Embryonic facial prominence (tissue), 1 donor: ENCODE measurements around the gene GLIPR1L2.
"Not testable (repeated sequence)": the region's sequence is repeated elsewhere in the genome, so short reads cannot be mapped to it uniquely, and the experiment has no call there.

Source experiments
- DNase-seq: peaks from one replicate; pipeline ENCODE4 v3.0.0-alpha.2; 2016; ENCODE audit errors: extremely low spot score

The GLIPR1L2 gene

DNA sequence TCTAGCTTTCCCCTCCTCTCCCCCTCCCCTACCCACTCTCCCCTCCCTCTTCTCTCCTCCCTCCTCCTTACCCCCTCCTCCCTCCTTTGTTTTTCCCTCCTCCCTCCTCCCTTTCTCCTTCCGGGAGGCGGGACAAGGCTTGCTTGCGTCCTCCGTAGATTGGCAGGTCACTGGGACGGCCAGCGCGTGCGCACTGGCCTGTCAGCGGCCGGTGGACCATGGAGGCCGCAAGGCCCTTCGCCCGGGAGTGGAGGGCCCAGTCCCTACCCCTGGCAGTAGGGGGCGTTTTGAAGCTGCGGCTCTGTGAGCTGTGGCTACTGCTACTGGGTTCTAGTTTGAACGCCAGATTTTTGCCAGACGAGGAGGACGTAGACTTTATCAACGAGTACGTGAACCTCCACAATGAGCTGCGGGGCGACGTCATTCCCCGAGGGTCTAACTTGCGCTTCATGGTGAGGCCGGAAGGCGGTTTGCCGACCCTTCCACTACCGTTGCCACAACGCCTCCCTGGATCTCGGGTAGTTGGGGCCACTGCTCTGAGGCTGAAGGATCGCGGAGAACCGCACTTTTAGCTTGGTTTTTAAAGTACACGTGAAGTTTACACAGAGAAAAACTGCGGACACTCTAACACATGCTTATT, at the start of gene GLIPR1L2:
TSS of gene GLIPR1L2 (plus strand) at position 191 of the 640 bp plus-strand sequence. CDS start at position 219, 28 bp downstream.
- peak; percentile 89 for DNase-seq

DNA sequence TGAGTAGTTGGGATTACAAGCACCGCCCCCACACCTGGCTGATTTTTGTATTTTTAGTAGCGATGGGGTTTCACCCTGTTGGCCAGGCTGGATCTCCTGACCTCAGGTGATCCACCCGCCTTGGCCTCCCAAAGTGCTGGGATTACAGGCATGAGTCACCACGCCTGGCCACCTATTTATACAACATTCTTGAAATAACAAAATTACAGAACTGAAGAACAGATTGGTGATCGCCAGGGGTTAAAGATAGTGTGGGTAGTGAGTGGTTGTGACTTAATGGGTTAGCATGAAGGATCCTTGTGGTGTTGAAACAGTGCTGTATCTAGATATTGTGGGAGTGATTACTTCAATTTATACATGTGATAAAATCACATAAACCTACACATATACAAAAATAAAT, 49.0 kb upstream of the GLIPR1L2 start:
- no peak for DNase-seq

DNA sequence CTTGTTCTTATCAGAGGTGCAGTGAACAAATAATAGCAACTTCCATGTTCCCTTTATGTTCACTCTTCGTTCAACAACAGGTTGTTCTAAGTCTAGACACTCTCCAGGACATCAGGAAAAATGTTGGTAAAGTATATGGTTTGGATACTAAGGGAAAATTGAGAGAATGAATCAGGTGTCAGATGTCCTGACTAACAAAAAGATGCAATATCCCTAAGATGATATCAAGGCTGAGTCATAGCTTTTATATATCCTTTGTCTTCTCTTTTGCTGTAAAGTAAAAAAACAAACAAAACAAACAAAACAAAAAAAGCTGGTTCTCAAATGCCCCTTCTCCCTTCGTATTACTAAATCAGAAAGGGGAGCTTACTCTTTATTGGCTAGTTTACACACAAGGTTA, 45.4 kb upstream of the GLIPR1L2 start:
- no peak for DNase-seq

DNA sequence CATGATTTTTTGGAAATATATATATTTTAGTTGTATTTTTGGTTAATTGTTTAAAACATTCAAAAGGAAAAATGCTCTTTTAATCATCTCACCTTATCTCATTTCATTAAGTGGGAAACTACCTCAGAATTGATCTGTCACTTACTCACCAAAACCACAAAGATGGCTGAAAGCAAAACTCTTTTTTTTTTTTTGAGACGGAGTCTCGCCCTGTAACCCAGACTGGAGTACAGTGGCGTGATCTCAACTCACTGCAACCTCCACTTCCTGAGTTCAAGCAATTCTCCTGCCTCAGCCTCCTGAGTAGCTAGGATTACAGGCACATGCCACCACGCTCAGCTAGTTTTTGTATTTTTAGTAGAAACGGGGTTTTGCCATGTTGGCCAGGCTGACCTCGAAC, 44.7 kb upstream of the GLIPR1L2 start:
- DNase-seq: not testable (repeated sequence)

DNA sequence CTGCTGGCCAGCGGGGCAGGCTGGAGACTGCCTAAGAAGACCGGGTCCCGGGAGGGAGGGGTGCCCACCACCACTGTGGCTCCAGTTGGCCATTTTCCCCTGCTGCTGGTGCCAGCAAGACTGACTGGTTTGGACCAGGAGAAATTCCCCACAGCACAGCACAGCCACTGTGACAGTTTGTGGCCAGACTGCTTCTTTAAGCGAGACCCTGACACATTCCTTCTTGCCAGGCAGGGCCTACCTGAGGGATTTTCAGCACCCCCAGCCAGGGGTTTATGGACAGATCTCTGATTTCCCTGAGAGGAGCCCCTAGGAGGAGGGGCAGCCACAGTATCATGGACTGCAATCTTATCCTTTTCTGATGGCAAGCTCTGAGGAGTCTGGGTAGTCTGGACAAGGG, 40.9 kb upstream of the GLIPR1L2 start:
- DNase-seq: no peak

DNA sequence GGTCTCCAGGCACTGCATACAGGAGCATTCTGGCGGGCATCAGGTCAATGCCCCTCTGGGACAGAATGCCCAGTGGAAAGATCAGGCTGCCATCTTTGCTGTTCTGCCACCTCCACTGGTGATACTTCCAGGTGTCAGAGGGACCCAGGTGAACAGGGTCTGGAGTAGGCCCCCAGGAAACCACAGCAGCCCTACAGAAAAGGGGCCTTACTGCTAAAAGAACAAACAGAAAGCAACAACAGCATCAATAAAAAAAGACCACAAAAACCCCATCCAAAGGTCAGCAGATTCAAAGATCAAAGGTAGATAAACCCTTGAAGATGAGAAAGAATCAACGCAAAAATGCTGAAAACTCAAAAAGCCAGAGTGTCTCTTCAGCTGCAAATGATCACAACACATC, 40.5 kb upstream of the GLIPR1L2 start:
- DNase-seq: no peak

DNA sequence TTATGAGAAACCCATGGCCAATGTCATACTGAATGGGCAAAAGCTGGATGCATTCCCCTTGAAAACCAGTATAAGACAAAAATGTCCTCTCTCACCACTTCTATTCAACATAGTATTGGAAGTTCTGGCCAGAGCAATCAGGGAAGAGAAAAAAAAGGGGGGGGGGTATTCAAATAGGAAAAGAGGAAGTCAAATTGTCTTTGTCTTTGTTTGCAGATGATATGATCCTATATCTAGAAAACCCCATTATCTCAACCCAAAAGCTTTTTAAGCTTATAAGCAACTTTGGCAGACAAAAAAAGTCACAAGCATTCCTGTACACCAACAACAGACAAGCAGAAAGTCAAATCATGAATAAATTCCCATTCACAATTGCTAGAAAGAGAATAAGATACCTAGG, 36.9 kb upstream of the GLIPR1L2 start:
- DNase-seq: no peak

DNA sequence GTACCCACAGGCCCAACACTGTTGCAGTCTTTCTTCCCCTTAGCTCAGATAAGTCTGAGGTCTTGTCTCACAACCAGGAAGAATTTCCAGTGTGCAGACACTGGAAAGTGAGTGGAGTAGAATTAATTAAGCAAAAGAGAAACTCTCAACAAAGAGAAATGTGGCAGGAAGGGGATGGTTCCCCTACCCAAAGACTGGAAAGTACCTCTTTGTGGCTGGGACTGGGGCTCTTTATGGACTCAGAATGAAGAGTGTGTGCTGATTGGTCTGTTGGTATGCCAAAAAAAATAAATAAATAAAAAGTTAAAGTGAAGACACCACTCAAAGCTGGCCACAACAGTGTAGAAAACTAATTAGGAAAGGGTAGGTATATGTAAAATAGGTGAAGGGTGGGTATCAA, 30.0 kb upstream of the GLIPR1L2 start:
- DNase-seq: no peak

DNA sequence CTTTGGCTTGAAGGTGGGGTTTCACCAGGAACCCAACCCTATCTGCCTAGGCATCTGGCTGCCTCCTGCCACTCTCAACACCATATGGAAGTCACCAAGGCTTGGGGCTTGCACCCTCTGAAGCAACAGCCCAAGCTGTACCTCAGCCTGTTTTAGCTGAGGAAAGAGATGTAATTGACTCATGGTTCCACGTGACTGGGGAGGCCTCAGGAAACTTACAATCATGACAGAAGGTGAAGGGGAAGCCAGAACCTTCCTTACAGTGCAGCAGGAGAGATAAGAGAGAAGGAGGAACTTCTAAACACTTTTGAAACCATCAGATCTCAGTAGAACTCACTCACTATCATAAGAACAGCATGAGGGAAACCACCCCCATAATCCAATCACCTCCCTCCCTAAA, 29.5 kb upstream of the GLIPR1L2 start:
- no peak for DNase-seq

DNA sequence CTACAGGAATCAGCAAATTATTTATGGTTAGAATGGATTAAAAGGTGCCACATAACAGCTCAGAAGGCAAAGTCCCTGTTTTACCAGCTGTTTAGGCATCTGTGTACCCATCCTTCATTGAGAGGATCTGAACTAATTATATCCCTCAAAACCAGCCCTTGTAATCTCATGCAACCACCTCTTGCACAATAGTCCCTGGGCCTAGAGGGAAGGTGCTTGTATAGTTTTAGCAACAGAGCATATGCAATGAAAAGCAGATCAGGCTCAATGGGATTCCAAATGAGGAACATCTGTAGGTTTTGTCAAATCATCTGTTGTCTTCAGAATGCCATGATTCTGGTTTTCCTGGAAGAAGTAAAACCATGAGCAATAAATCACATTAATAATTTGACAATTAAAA, 26.0 kb upstream of the GLIPR1L2 start:
- DNase-seq: no peak

DNA sequence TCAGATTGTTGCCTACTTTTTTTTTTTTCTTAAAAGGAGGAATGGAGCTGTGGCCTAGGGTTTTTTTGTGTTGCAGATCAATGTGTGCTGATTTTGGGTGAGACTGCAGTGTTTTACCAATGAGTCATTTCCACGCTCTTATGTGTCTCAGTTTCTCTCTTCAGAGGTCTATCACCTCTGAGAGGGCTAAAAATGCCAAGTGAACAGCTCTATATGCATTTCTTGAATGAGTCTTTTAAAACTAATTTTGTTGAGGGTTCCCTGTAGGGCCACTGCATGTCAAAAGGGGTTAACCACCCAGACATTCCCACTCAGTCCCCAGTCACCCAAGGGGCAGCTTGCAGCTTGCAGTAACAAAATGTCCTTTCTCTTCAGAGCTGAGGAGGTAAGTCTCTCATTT, 24.3 kb upstream of the GLIPR1L2 start:
- DNase-seq: no peak

DNA sequence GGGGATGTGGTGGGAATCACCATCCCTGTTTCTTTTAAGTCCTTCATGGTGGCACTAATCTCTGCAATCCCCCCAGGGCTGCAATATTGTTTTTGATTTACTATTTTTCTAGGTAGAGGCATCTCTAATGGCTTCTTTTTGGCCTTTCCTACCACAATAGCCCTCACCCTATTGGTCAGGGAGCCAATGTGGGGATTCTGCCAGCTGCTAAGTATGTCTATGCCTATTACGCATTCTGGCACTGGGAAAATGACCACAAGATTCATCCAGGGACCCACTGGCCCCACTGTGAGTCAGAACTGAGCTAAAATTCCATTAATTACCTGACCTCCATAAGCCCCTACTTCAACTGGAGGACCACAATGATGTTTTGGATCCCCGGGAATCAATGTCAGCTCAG, 15.9 kb upstream of the GLIPR1L2 start:
- no peak for DNase-seq

DNA sequence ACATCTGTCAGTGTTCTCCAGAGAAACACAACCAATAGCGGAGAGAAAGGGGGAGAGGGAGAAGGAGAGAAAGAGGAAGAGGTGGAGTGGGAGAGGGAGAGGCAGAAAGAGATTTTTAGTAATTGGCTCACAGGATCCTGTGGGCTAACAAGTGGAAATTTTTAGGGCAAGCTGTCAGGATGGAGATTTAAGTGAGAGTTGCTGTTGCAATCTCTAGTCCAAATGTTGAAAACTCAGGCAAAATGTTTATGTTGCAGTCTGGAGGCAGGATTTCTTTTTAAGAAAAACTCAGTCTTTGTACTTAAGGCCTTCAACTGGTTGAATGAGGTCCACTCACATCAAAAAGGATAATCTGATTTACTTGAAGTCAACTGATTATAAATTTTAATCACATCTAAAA, 12.5 kb upstream of the GLIPR1L2 start:
- no peak for DNase-seq

DNA sequence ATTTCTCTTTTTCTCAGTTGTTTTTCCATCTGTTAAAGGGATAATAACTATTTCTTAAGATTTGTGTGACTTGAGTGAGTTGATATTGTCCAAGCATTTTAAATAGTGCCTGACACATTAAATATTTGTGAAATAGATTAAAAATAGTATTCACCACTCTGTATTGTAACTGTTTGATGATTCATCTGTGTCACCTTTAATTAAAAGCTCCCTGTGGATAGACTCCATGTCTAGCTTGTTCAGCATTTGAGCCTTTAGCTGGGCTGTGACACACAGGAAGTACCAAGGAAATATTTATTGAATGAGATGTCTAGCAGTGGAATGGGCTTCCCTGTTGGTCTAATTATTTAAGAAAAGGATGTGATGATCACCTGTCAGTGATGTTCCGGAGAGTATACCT, 1.8 kb upstream of the GLIPR1L2 start:
- no peak for DNase-seq

DNA sequence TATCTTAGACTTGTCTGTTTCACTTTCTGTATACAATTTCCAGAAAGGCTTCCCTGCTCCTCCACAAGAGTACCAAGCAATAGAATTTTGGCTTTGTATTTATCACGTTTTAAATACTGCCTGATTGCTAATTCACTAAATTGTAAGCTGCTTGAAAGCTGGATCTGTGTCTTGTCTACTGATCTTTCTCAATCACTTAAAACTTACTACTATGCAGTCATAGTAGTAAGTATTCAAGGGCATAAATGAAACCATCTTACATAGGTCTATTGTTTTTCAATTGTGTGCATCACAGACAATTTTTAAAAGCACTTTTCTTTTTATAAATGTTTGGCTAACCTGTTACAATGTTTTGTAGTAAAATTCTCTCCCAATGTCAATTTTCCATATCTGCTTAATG, 1.2 kb upstream of the GLIPR1L2 start:
- no peak for DNase-seq

DNA sequence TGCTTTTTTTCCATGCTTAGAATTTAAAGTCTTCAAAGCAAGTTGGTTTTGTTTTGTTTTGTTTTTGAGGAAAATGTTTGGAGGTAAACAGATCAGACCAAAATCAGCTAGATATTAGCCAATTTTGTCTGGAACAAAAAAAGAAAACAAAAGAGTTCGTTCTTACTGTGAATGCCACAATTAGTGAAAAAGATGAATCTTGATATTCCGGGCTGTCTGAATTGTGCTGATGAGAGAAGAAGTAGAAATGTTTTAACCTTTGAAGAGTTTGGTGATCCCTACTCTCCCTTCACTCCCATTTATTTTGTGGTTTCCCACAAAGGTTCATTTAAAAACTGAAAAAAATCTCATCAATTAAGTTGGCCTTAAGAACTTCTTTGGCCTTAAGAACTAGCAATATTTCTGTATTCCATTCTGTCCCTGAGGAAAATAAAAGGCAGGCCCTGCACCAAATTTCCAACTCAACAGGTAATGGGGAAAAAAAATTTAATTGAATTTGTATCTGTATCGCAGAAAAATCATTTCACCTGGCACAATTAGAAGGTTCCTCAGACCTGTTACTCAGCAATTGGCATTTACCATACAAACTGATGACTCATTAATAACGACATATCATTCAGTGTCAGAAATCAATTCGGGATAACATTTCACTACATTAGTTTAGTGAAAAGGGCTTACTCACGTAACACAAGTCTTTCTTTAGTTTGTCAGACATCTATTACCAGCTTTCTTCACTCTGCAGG, 562 bp upstream of the GLIPR1L2 start:
- DNase-seq: no peak

DNA sequence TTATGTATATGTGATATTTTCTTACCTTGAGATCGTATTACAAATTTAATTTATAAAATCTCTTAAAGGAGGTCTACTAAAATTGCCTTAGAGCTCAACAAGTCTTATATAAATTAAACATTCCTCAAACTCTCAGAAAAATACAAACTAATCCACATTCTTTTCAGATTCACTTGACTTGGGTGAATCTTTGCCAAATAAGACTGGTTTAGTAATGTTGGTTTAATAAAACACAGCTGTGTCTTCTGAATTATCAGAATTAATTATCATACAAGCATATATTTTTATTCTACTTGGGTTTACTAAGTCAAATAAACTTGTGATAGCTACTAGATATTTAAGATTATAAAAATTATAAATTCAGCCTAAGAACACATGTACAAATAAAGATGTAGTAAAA, 13.3 kb downstream of the GLIPR1L2 start:
- DNase-seq: no peak

DNA sequence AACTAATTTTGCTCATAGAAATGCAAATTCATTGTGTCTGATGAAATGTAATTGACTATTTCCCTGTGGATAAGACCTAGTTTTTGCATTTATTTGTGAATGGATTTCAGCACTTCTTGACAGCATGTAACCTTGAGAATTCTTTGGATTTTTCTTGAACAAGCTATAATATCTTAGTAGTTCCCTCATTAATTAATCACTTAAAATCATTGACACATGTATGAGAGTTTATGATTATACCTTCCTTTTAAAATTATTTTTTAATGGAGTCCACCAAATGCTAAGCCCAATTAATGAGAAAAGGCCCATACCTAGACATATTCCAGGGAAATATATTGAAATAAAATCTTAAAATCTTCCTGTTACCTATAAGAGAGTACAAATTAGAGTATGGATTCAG, 16.8 kb downstream of the GLIPR1L2 start:
- no peak for DNase-seq

DNA sequence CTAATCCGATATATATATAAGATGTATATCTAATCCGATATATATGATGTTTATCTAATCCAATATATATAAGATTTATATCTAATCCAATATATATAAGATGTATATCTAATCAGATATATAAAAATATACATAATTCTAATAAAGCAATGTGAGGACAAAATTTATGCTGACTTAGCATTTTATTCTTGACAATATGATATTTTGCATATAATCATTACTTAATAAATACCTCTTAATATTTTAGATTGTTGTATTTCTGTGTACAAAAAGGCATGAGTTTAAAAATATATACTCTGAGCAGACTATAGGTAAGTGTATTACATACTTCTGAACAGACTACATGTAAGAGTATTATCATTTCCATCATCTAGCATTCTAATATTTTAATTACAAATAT, 18.9 kb downstream of the GLIPR1L2 start:
- no peak for DNase-seq

DNA sequence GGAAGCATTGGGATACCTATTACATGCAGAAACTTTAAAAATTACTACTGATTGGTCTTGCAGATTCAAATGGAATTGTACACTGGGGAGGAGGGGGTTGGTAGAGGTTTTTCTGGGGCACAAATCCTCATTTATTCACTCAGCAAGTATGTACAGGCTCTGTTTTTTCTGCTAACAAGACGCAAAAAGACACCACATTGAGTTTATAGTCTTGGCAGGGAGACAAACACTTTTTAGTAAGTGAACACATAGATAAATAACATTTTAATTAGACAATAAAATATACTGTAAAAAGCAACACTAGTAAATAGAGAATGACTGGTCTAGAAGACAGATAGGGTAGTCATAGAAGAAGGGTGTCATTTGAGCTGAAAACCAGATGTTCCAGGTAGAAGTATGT, 23.8 kb downstream of the GLIPR1L2 start:
- no peak for DNase-seq

DNA sequence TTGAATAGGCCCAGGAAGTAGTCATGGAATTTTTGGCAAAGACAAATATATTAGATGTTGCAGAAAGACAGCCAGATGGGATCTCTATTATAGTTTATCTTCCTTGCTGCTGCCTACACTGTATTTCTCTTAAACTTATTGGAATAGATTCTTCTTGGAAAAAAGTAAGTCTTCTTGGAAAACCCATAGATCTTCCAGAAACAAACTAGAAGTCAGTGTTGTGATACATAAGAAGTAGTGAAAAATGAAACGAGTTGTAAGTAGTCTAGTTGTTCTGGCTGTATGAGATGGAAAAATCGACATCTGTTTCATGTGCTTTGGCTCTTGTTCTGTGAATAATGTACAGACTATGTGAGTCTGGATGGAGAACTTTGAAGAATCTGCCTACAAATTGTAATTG, 29.0 kb downstream of the GLIPR1L2 start:
- DNase-seq: no peak

DNA sequence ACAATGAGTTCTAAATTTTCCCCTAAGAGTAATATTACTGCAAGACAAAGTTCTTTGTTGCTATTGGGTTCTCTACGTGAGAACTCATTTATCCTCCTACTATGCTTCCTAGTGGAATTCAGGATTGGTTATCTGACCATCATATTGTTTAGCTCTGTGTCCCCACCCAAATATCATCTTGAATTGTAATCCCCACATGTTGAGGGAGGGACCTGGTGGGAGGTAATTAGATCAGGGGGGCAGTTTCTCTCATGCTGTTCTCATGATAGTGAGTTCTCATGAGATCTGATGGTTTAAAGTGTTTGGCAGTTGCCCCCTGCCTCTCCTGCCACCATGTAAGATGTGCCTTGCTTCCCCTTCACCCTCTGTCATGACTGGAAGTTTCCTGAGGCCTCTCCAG, 36.6 kb downstream of the GLIPR1L2 start:
- no peak for DNase-seq

DNA sequence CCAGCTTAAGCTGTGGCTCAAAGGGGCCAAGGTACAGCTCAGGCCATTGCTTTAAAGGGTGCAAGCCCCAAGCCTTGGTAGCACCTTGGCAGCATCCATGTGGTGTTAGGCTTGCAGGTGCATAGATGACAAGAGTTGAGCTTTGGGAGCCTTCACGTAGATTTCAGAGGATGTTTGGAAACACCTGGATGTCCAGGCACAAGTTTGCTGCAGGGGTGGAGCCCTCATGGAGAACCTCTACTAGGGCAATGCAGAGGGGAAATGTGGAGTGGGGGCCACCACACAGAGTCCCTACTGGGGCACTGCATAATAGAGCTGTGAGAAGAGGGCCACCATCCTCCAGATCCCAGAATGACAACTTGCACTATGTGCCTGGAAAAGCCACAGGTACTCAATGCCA, 37.9 kb downstream of the GLIPR1L2 start:
- no peak for DNase-seq

DNA sequence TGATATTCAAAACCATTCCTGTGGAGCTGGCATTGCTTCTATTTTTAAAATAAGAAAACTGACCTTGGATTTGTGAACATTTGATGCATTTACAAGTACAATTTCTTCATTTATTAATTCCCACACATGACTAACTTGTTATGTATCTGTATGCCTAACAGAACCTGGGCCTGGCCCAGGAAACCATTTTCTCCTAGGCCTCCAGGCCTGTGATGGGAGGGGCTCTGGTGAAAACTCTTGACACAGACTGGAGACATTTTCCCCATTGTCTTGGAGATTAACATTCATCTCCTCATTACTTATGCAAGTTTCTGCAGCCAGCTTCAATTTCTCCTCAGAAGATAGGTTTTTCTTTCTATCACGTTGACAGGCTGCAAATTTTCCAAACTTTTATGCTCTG, 42.0 kb downstream of the GLIPR1L2 start:
- DNase-seq: no peak
